GM21381 (cell line): ENCODE results near the gene MAPK1.
"Not testable (repeated sequence)": the region's sequence is repeated elsewhere in the genome, so short reads cannot be mapped to it uniquely, and the experiment has no call there.

ENCODE experiments used
- ATAC-seq: cut with Tn5 transposase; IDR thresholded peaks from one replicate; pipeline ENCODE4 v1.9.1; 2021; ENCODE audit warnings: mild to moderate bottlenecking, moderate library complexity; ENCODE audit not compliant: unreplicated experiment

The MAPK1 gene

GRCh38 chr22:21849489-21849888 lies 18.0 kb downstream of the MAPK1 start:
- ATAC-seq, result no peak

- not testable (repeated sequence) for ATAC-seq
Measured at GRCh38 chr22:21848057-21848456, 19.4 kb downstream of the MAPK1 start.

- ATAC-seq, result no peak
Measured at GRCh38 chr22:21845558-21846453, 21.6 kb downstream of the MAPK1 start.

GRCh38 chr22:21842946-21843345 lies 24.5 kb downstream of the MAPK1 start:
- no peak for ATAC-seq

- no peak for ATAC-seq
Measured at GRCh38 chr22:21841422-21841821, 26.0 kb downstream of the MAPK1 start.

GRCh38 chr22:21840236-21840823 lies 27.1 kb downstream of the MAPK1 start:
- no peak for ATAC-seq

- no peak for ATAC-seq
Measured at GRCh38 chr22:21839765-21840140, 27.7 kb downstream of the MAPK1 start.

DNA sequence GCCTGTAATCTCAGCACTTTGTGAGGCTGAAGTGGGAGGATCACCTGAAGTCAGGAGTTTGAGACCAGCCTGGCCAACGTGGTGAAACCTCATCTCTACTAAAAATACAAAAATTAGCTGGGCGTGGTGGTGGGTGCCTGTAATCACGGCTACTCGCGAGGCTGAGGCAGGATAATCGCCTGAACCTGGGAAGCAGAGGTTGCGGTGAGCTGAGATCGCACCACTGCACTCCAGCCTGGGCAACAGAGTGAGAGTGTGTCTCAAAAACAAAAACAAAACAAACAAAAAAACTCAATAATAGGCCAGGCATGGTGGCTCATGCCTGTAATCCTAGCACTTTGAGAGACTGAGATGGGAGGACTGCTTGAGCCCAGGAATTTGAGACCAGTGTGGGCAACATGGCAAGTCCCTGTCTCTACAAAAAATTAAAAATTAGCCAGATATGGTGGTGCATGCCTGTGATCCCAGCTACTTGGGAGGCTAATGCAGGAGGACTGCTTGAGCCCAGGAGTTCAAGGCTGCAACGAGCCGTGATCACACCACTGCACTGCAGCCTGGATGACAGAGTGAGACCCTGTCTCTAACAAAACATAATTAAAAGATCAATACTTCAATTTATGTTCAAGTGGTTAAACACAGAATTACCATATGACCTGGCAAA lies 28.2 kb downstream of the MAPK1 start:
- not testable (repeated sequence) for ATAC-seq

GRCh38 chr22:21837248-21837979 lies 30.0 kb downstream of the MAPK1 start:
- no peak for ATAC-seq

- not testable (repeated sequence) for ATAC-seq
Measured at GRCh38 chr22:21836486-21836885, 31.0 kb downstream of the MAPK1 start.

DNA sequence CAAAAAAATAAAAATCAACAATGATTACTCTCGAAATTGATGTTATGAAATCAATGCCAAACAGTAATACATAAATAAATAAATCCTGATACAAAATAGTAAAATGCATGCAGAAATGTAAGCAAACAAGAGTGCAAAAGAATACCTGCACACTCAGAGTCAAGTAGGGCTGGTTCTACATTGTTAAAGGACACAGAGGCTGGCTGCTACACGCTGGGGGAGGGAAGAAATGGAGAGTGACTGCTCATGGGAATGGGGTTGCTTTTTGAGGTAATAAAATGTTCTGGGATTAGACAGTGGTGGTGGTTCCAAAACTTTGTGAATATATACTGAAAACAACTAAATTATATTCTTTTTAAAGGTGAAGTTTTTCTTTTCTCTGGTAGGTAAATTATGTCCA lies 32.1 kb downstream of the MAPK1 start:
- ATAC-seq, result no peak

DNA sequence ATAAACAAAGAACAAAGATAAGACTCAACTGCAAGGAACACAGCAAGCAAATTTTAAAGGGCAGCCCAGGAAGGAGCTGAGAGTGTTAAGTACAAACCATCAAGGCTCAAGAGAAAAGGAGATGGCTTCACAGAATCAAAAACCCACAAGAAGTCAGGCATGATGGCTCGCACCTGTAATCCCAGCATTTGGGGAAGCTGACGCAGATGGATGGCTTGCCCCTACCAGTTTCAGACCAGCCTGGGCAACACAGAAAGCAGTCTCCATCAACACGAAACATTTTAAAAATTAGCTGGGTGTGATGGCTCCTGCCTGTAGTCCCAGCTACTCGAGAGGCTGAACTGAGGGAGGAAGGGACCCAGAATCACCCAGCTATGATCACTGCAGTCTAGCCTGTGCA lies 32.6 kb downstream of the MAPK1 start:
- no peak for ATAC-seq

- no peak for ATAC-seq
Measured at GRCh38 chr22:21832291-21833290, 34.9 kb downstream of the MAPK1 start.

GRCh38 chr22:21829523-21829922 lies 37.9 kb downstream of the MAPK1 start:
- ATAC-seq, result no peak

DNA sequence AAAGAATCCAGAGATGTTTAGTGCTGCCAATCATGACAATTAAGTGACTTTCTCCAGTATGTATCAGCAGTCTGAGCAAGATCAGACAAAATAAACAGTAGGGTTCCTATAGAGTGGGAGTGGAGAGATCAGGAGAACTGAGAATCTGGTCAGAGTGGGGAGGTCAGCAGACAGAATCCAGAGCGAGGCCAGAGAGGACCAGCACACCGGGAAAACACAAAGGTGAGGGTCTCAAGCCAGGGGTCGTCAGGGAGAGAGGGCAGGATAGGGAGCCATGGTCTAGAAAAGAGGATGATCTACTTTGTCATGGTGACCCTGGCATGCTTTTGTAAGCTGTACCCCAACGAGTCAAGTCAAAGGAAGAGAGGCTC lies 39.2 kb downstream of the MAPK1 start:
- ATAC-seq, result no peak

DNA sequence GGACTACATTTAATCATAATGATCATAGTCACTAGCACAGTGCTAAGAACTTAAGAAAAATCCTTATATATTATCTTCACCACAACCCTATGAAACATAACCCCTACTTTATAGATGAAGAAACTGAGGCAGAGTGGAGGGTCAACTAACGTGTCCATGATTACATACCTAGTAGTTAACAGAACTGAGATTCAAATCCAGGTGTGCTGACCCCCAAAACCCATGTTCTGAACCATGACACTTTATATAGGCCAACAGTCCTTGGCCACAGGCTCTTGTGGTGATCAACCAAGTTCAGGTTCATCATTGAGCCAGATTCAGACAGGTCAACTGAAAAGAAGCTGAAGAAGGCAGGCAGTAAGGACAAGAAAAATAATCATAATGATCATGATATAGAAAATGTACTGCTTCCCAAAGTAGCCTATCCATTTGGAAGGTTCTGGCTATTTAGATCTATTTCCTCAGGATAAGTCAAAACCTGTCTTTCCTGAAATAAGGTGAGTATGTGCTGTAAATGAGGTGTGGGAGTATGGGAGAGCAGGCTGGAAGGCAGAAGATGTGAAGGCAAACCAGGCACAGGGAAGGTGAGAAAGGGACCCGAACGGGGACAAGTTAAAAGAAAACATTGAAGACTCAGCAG lies 39.7 kb downstream of the MAPK1 start:
- no peak for ATAC-seq

- ATAC-seq, result no peak
Measured at GRCh38 chr22:21826204-21826603, 41.2 kb downstream of the MAPK1 start.

DNA sequence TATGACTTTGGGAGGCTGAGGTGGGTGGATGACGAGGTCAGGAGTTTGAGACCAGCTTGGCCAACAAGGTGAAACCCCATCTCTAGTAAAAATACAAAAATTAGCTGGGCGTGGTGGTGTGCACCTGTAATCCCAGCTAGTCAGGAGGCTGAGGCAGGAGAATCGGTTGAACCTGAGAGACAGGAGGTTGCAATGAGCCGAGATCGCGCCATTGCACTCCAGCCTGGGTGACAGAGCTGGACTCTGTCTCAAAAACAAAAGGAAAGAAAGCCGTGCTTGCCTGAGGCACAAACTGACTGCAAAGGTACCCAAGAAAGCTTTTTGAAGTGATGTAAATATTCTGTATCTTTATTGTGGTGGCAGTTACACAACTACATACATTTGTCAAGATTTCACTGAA lies 42.5 kb downstream of the MAPK1 start:
- ATAC-seq, result not testable (repeated sequence)

DNA sequence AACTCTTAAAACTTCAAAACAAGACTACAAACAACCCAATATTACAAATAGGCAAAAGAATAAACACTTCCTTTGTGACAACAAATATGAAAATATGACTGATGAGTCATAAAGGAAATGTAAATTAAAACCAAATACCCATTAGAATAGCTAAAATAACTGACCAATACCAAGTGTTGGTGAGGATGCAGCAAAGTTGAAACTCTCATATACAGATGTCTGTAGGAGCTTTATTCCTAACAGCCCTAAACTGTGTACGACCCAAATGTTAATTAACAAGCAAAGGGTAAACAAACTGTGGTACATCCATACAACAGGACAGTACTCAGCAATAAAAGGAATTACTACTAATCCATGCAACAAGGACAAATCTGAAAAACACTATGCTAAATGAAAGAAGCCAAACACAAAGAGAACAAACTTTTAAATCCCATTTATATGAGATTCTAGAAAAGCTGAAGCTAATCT lies 43.0 kb downstream of the MAPK1 start:
- ATAC-seq, result no peak
